HCT116 (cell line): Measurements from ENCODE around the gene UGT1A7. TPM values are rescaled to one million over a fixed set of nuclear protein-coding genes. Genes with fewer than 3 reads are reported as not detected.

Experiments
- ATAC-seq: fragments of 200-7000 bp; cut with Tn5 transposase; 2 replicates; pipeline ENCODE4 v1.9.1; 2020; ENCODE audit warnings: mild to moderate bottlenecking, moderate library complexity
- BruUV-seq: library from RNA; stranded (reverse); fragments of 400-500 nt; replicated peaks from 2 replicates; lab custom pipeline; 2021; lab: Mats Ljungman, UMichigan
- CTCF ChIA-PET: fragments of 300-600 bp; sonication (Branson Sonifier 250); formaldehyde crosslinking; loops from one replicate; lab custom pipeline; 2021; ENCODE audit warnings: antibody characterized with exemption; lab: Charles Lee
- POLR2A ChIA-PET: fragments of 300-600, 350-600 bp; sonication (Branson Sonifier 250); formaldehyde crosslinking; loops from one replicate; lab custom pipeline; 2021; ENCODE audit warnings: antibody characterized with exemption; lab: Charles Lee
- RAD21 ChIA-PET, 2 experiments: fragments of 300-600 bp; sonication (Branson Sonifier 250); formaldehyde crosslinking; loops; one replicate each; lab custom pipeline; 2023; ENCODE audit warnings: low total read pairs in 2 of 2; ENCODE audit not compliant: uncharacterized antibody in 2 of 2, unreplicated experiment in 2 of 2, low non-redundant PET in 1 of 2; lab: Charles Lee
- DNase-seq: peaks from one replicate; pipeline ENCODE4 v3.0.0-alpha.2; 2010; ENCODE audit warnings: low read depth, low spot score
- H2AFZ ChIP-seq: fragments of 200-600 bp; shearing (Covaris generic), sonication (generic); 2 replicates; pipeline ENCODE4 v1.6.1; 2017; ENCODE audit warnings: low read depth, mixed run types, mixed read lengths, antibody characterized with exemption, low read length; ENCODE audit not compliant: poor library complexity, severe bottlenecking
- H3K27ac ChIP-seq: 2 replicates; pipeline ENCODE4 v1.5.1; 2012; ENCODE audit warnings: low read depth, low read length
- H3K27me3 ChIP-seq: fragments of 200-600 bp; sonication (generic); 2 replicates; pipeline ENCODE4 v1.6.1; 2016; ENCODE audit warnings: mixed run types, low read length, mixed read lengths; ENCODE audit not compliant: insufficient read depth
- H3K36me3 ChIP-seq, 2 experiments: fragments of 200-500 bp in 1 of 2; fragments of 200-600 bp in 1 of 2; sonication (Bioruptor generic) in 1 of 2; sonication (generic) in 1 of 2; 2 replicates each; pipeline versions ENCODE4 v1.5.1 to v1.6.1; 2014 to 2016; ENCODE audit warnings: low read length in 2 of 2, inconsistent platforms in 1 of 2, mixed read lengths in 1 of 2, mixed run types in 1 of 2; ENCODE audit not compliant: insufficient read depth in 2 of 2, control insufficient read depth in 1 of 2
- H3K4me1 ChIP-seq, 2 experiments: fragments of 200-600 bp in 1 of 2; sonication (generic) in 1 of 2; 2 replicates each; pipeline versions ENCODE4 v1.5.1 to v1.6.1; 2012 to 2017; ENCODE audit warnings: low read length in 2 of 2, inconsistent platforms in 1 of 2, mild to moderate bottlenecking in 1 of 2, mixed read lengths in 1 of 2, mixed run types in 1 of 2, moderate library complexity in 1 of 2; ENCODE audit not compliant: insufficient read depth in 2 of 2, control insufficient read depth in 1 of 2
- H3K4me2 ChIP-seq: fragments of 200-600 bp; sonication (generic); 2 replicates; pipeline ENCODE4 v1.6.1; 2017; ENCODE audit warnings: mixed run types, low read length, mixed read lengths
- H3K4me3 ChIP-seq, 2 experiments: fragments of 200-600 bp in 1 of 2; sonication (generic) in 1 of 2; replicated peaks in 1 of 2; 2 replicates each; pipeline ENCODE4 v1.5.1; 2011 to 2016; ENCODE audit warnings: low read length in 2 of 2, control low read depth in 1 of 2, low read depth in 1 of 2, mild to moderate bottlenecking in 1 of 2, mixed read lengths in 1 of 2, mixed run types in 1 of 2
- H3K79me2 ChIP-seq: fragments of 200-600 bp; sonication (generic); 2 replicates; pipeline ENCODE4 v1.6.1; 2017; ENCODE audit warnings: mild to moderate bottlenecking, mixed run types, low read length, moderate library complexity, mixed read lengths; ENCODE audit not compliant: insufficient read depth
- H3K9ac ChIP-seq: fragments of 200-600 bp; sonication (generic); 2 replicates; pipeline ENCODE4 v1.6.1; 2016; ENCODE audit warnings: low read length, mixed read lengths
- H3K9me2 ChIP-seq: fragments of 200-600 bp; sonication (generic), shearing (Covaris generic); 2 replicates; pipeline ENCODE4 v1.6.1; 2017; ENCODE audit warnings: mixed run types, mild to moderate bottlenecking, moderate library complexity; ENCODE audit not compliant: insufficient read depth
- H3K9me3 ChIP-seq, 2 experiments: fragments of 200-500 bp in 1 of 2; fragments of 200-600 bp in 1 of 2; sonication (Bioruptor generic) in 1 of 2; sonication (generic) in 1 of 2; 2 replicates each; pipeline ENCODE4 v1.6.1; 2014 to 2017; ENCODE audit warnings: low read length in 2 of 2, mixed read lengths in 2 of 2, inconsistent platforms in 1 of 2, low read depth in 1 of 2, mild to moderate bottlenecking in 1 of 2, mixed run types in 1 of 2, moderate library complexity in 1 of 2; ENCODE audit not compliant: control insufficient read depth in 1 of 2, insufficient read depth in 1 of 2
- H4K20me1 ChIP-seq: fragments of 200-600 bp; sonication (generic), shearing (Covaris generic); 2 replicates; pipeline ENCODE4 v1.6.1; 2017; ENCODE audit warnings: mixed run types, mild to moderate bottlenecking, moderate library complexity; ENCODE audit not compliant: insufficient read depth
- CBX3 ChIP-seq: IDR thresholded peaks from 2 replicates; pipeline ENCODE4 v1.6.1; 2012; ENCODE audit warnings: low read depth
- EGR1 ChIP-seq: IDR thresholded peaks from 2 replicates; pipeline ENCODE4 v1.6.1; 2012; ENCODE audit warnings: low read depth
- POLR2AphosphoS5 ChIP-seq: IDR thresholded peaks from 2 replicates; pipeline ENCODE4 v1.6.1; 2011; ENCODE audit warnings: mild to moderate bottlenecking, low read depth, low read length, moderate library complexity
- SIN3A ChIP-seq: IDR thresholded peaks from 2 replicates; pipeline ENCODE4 v1.6.1; 2012; ENCODE audit warnings: low read depth
- SRF ChIP-seq: IDR thresholded peaks from 2 replicates; pipeline ENCODE4 v1.6.1; 2012; ENCODE audit warnings: low read depth
- intact Hi-C: fragments of 100-400 bp; cut with micrococcal nuclease; formaldehyde crosslinking; loops from 2 replicates; pipeline ENCODE4 v1.10.0; 2022
- total RNA-seq: library from RNA; stranded (reverse); gene quantifications from one replicate; pipeline ENCODE4 v1.2.1, GENCODE V29; 2021; ENCODE audit not compliant: unreplicated experiment

Gene UGT1A7
- total RNA-seq, 1 experiment from 2014 or later: not detected

GRCh38 chr2:233764264-233764663 lies 82.6 kb downstream of the UGT1A7 start:
- H3K9me3 ChIP-seq: no peaks in the 10 kb centered on the region
- intact Hi-C loops: no loop called here
- H3K9ac ChIP-seq: no peak overlapping the region
- peak overlapping the region; percentile 48 for H3K4me2 ChIP-seq
- ChIA-PET RAD21 (no interaction called here), POLR2A (no interaction called here), CTCF (no interaction called here)
- DNase-seq (no peak), ATAC-seq (no peak)
- H3K27ac ChIP-seq: no peak overlapping the region
- H3K4me1 ChIP-seq: peaks cover 3 to 10% of the 10 kb centered on the region in 2 experiments; a peak in 2 of 4 replicates
- no peak overlapping the region for H2AFZ ChIP-seq
- BruUV-seq: no TSS peak
- H3K79me2 ChIP-seq: no peaks in the 10 kb centered on the region
- H3K9me2 ChIP-seq: no peaks in the 10 kb centered on the region
- TF ChIP-seq EGR1 (peak; percentile 62; the same call in 1 of the 2 replicates), POLR2AphosphoS5 (no peak)
- H3K27me3 ChIP-seq: no peaks in the 10 kb centered on the region
- H4K20me1 ChIP-seq: no peaks in the 10 kb centered on the region
- no peak overlapping the region for H3K4me3 ChIP-seq
- H3K36me3 ChIP-seq: no peaks in the 10 kb centered on the region

- Histone ChIP-seq H4K20me1 (no peaks in the 10 kb centered on the region), H3K9me2 (no peaks in the 10 kb centered on the region), H3K79me2 (no peaks in the 10 kb centered on the region), H3K4me1 (peaks cover 3 to 10% of the 10 kb centered on the region in 2 experiments; a peak in 2 of 4 replicates), H3K9ac (no peak overlapping the region), H2AFZ (no peak overlapping the region), H3K27me3 (no peaks in the 10 kb centered on the region), H3K9me3 (no peaks in the 10 kb centered on the region), H3K4me2 (peak overlapping the region; percentile 48), H3K27ac (no peak overlapping the region), H3K4me3 (no peak overlapping the region), H3K36me3 (no peaks in the 10 kb centered on the region)
- ChIA-PET RAD21 (no interaction called here), POLR2A (no interaction called here), CTCF (no interaction called here)
- no TSS peak for BruUV-seq
- DNase-seq (no peak), ATAC-seq (no peak; the same call in 1 of the 2 replicates)
- intact Hi-C loops: no loop called here
- TF ChIP-seq CBX3 (no peak), SIN3A (no peak), SRF (no peak)
Observed at GRCh38 chr2:233764761-233765160, 83.1 kb downstream of the UGT1A7 start.
